ENCODE measurements around the gene ZNF787. TPM values are rescaled to one million over a fixed set of nuclear protein-coding genes. Genes with fewer than 3 reads are reported as not detected.

The ZNF787 gene
- total RNA-seq, 1 donor = 27.5 TPM

DNA sequence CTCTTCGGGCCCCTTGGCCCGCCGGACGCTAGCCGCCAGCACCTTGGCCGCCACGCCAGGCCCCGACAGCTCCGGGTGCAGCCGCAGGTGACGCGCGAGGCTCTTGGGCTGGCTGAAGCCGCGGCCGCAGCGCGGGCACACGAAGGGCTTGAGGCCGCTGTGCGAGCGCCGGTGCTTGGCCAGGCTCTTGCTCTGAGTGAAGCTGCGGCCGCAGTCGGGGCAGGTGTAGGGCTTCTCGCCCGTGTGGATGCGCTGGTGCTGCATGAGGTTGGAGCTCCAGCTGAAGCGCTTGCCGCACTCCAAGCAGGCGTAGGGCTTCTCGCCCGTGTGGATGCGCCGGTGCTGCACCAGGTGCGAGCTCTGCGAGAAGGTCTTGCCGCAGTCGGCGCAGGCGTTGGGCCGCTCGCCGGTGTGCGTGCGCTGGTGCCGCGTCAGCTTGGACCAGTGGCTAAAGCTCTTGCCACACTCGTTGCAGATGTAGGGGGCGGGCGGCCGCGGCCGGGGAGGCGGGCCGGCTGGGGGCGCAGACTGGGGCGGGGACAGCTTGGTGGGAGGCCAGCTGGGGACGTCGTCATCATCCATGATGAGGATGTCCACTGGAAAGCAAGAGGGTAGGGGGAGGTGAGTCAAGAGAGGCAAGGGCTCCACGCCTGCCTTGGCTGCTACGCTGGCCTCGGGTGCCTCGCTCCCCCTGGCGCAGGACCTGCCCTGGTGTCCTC is 32.4 kb downstream of the ZNF787 start:
- H3K4me3 ChIP-seq (ENCODE audit: insufficient read depth, low read length) = no peak overlapping the region
- no peaks in the 10 kb centered on the region for H3K9me3 ChIP-seq (ENCODE audit: low read depth, low read length)
- peak; percentile 74 for DNase-seq (ENCODE audit: insufficient read length, low spot score, missing footprints)
- no peak overlapping the region for H3K27ac ChIP-seq (ENCODE audit: low read depth, low read length)
- H3K79me2 ChIP-seq (ENCODE audit: insufficient read depth, low read length) = peaks cover 47% of the 10 kb centered on the region
- H3K4me2 ChIP-seq (ENCODE audit: insufficient read depth, low read length) = no peak overlapping the region
- H3K36me3 ChIP-seq (ENCODE audit: insufficient read depth, low read length) = no peaks in the 10 kb centered on the region
- H3K27me3 ChIP-seq (ENCODE audit: insufficient read depth, low read length) = no peaks in the 10 kb centered on the region
- H2AFZ ChIP-seq (ENCODE audit: low read length) = no peak overlapping the region
- peaks cover 6% of the 10 kb centered on the region for H3K4me1 ChIP-seq (ENCODE audit: insufficient read depth, low read length)
- H4K20me1 ChIP-seq (ENCODE audit: insufficient read depth, low read length) = peaks cover 54% of the 10 kb centered on the region
- TF ChIP-seq, protein P1, sequence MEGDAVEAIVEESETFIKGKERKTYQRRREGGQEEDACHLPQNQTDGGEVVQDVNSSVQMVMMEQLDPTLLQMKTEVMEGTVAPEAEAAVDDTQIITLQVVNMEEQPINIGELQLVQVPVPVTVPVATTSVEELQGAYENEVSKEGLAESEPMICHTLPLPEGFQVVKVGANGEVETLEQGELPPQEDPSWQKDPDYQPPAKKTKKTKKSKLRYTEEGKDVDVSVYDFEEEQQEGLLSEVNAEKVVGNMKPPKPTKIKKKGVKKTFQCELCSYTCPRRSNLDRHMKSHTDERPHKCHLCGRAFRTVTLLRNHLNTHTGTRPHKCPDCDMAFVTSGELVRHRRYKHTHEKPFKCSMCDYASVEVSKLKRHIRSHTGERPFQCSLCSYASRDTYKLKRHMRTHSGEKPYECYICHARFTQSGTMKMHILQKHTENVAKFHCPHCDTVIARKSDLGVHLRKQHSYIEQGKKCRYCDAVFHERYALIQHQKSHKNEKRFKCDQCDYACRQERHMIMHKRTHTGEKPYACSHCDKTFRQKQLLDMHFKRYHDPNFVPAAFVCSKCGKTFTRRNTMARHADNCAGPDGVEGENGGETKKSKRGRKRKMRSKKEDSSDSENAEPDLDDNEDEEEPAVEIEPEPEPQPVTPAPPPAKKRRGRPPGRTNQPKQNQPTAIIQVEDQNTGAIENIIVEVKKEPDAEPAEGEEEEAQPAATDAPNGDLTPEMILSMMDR (IDR thresholded peaks at IDR 0.05; ENCODE audit: extremely low read depth, low read depth, low read length) = no peak

- Histone ChIP-seq H4K20me1 (ENCODE audit: insufficient read depth, low read length) (peaks cover 53% of the 10 kb centered on the region), H3K4me3 (ENCODE audit: insufficient read depth, low read length) (no peak overlapping the region), H3K27ac (ENCODE audit: low read depth, low read length) (no peak overlapping the region), H3K9me3 (ENCODE audit: low read depth, low read length) (no peaks in the 10 kb centered on the region), H3K79me2 (ENCODE audit: insufficient read depth, low read length) (peaks cover 39% of the 10 kb centered on the region), H2AFZ (ENCODE audit: low read length) (no peak overlapping the region), H3K36me3 (ENCODE audit: insufficient read depth, low read length) (no peaks in the 10 kb centered on the region), H3K4me2 (ENCODE audit: insufficient read depth, low read length) (no peak overlapping the region), H3K27me3 (ENCODE audit: insufficient read depth, low read length) (no peaks in the 10 kb centered on the region), H3K4me1 (ENCODE audit: insufficient read depth, low read length) (peaks cover 6% of the 10 kb centered on the region)
- TF ChIP-seq, protein P1 (IDR thresholded peaks at IDR 0.05; ENCODE audit: extremely low read depth, low read depth, low read length) = no peak
- DNase-seq (ENCODE audit: insufficient read length, low spot score, missing footprints) = peak; percentile 74
Observed at GRCh38 chr19:56087647-56088496, 33.2 kb downstream of the ZNF787 start.

GRCh38 chr19:56086671-56087430 is 34.2 kb downstream of the ZNF787 start:
- no peaks in the 10 kb centered on the region for H3K36me3 ChIP-seq (ENCODE audit: insufficient read depth, low read length)
- H3K4me3 ChIP-seq (ENCODE audit: insufficient read depth, low read length) = no peak overlapping the region
- H3K79me2 ChIP-seq (ENCODE audit: insufficient read depth, low read length) = peaks cover 29% of the 10 kb centered on the region
- no peak overlapping the region for H3K27ac ChIP-seq (ENCODE audit: low read depth, low read length)
- H4K20me1 ChIP-seq (ENCODE audit: insufficient read depth, low read length) = peaks cover 43% of the 10 kb centered on the region
- H3K4me1 ChIP-seq (ENCODE audit: insufficient read depth, low read length) = peaks cover 6% of the 10 kb centered on the region
- DNase-seq (ENCODE audit: insufficient read length, low spot score, missing footprints) = peak; percentile 80
- TF ChIP-seq, protein P1 (IDR thresholded peaks at IDR 0.05; ENCODE audit: extremely low read depth, low read depth, low read length) = no peak
- no peak overlapping the region for H3K4me2 ChIP-seq (ENCODE audit: insufficient read depth, low read length)
- H3K27me3 ChIP-seq (ENCODE audit: insufficient read depth, low read length) = no peaks in the 10 kb centered on the region
- no peaks in the 10 kb centered on the region for H3K9me3 ChIP-seq (ENCODE audit: low read depth, low read length)
- H2AFZ ChIP-seq (ENCODE audit: low read length) = no peak overlapping the region

Data from osteoblast (primary cell).